ENCODE measurements around the gene TTLL6. TPM values are rescaled to one million over a fixed set of nuclear protein-coding genes. Genes with fewer than 3 reads are reported as not detected.

The TTLL6 gene
- total RNA-seq, 2 experiments from 2014 or later = not detected

DNA sequence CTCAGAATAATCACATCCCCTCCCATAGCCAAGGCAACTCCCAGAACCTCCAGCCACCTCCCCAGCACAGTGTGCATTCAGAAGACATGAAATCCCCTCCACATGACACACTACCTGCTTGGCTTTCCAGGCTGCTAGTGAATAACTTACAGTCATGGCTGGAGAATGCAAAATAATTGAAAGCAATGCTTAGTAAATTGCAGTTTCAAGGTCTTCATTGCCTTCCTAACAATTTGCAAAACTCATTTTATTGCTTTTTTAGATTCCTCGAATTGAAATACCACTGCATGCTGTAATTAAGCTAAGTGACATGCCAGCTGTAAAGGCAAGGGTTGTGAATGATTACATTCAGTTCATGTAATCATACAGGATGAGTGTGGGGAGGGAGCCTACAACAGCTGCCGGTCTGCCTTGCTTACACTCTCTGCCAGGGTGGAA lies 59.5 kb downstream of the TTLL6 start:
- intact Hi-C loops (cut with micrococcal nuclease) = no loop called here
- ChIA-PET POLR2A (no interaction called here), CTCF (interaction anchor here (0.7 to 6.3 kb wide), 5 partner anchors 19 to 121 kb away, joined by 3 to 30 read pairs (median 5); partner anchors contain the start of gene PRAC2)
- H3K36me3 Mint-ChIP-seq (ENCODE audit: low read depth) = no peaks in the 10 kb centered on the region
- ATAC-seq = no peak
- no peak overlapping the region for H3K4me3 Mint-ChIP-seq
- TF ChIP-seq, protein P1, sequence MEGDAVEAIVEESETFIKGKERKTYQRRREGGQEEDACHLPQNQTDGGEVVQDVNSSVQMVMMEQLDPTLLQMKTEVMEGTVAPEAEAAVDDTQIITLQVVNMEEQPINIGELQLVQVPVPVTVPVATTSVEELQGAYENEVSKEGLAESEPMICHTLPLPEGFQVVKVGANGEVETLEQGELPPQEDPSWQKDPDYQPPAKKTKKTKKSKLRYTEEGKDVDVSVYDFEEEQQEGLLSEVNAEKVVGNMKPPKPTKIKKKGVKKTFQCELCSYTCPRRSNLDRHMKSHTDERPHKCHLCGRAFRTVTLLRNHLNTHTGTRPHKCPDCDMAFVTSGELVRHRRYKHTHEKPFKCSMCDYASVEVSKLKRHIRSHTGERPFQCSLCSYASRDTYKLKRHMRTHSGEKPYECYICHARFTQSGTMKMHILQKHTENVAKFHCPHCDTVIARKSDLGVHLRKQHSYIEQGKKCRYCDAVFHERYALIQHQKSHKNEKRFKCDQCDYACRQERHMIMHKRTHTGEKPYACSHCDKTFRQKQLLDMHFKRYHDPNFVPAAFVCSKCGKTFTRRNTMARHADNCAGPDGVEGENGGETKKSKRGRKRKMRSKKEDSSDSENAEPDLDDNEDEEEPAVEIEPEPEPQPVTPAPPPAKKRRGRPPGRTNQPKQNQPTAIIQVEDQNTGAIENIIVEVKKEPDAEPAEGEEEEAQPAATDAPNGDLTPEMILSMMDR (IDR thresholded peaks at IDR 0.05) = no peak
- no peak for DNase-seq
- H3K4me1 Mint-ChIP-seq (ENCODE audit: low read depth) = peaks cover 2% of the 10 kb centered on the region
- H3K27me3 Mint-ChIP-seq = peaks cover 73% of the 10 kb centered on the region
- no peak overlapping the region for H3K27ac Mint-ChIP-seq
- no peaks in the 10 kb centered on the region for H3K9me3 Mint-ChIP-seq

DNA sequence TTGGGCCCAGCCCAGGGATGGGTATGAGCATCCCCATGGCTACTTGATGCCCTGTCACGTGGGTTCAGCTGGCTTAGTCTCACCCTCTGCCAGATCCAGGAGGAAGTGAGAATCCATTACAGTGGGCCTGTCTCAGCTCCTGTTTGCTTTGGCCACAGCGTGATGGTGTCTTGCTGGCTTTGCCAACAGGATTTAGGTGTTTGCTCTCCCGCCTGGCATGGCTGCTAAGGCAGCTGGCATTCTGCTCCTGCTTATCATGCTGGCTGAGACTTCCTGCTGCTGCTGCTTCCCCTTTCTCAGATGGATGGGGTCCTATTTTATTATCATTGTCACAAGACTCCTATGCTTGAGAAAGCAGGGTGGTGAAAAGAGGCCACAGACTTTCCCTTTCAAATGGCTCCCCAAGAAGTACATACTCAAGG lies 60.2 kb downstream of the TTLL6 start:
- ChIA-PET POLR2A (interaction anchor here (0.8 kb wide), 1 partner anchor 11 kb away, joined by 3 read pairs; no protein-coding TSS in a partner anchor), CTCF (interaction anchor here (6.3 kb wide), 1 partner anchor 32 kb away, joined by 30 read pairs; the partner anchor contains the start of gene PRAC2)
- Mint-ChIP-seq H3K4me1 (ENCODE audit: low read depth) (peaks cover 2% of the 10 kb centered on the region), H3K27ac (no peak overlapping the region), H3K4me3 (no peak overlapping the region), H3K9me3 (no peaks in the 10 kb centered on the region), H3K36me3 (ENCODE audit: low read depth) (no peaks in the 10 kb centered on the region), H3K27me3 (peaks cover 74% of the 10 kb centered on the region)
- intact Hi-C loops (cut with micrococcal nuclease) = no loop called here
- DNase-seq = no peak
- no peak for ATAC-seq
- TF ChIP-seq, protein P1 (IDR thresholded peaks at IDR 0.05) = no peak

DNA sequence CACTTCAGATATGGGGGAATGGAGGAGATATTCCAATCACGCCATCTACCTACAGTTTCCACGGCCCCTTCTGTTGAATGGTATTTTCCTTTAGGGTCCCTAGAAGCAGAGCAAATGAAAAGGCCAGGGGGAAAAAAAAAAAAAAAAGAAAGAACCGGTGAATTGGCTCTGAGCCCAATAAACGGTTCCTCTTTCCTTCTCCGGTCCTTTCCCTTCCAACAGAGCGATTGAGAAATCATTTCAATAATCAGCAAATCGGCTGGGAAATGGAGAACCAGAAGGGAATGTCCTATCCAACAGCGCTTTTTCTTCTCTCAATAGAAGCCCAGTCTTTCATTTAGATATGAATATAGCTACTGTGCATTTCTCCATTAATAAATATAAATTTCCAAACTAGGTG lies 61.7 kb downstream of the TTLL6 start:
- ChIA-PET CTCF (interaction anchor here (1.4 to 1.7 kb wide), 3 partner anchors 7 to 124 kb away, joined by 3 to 4 read pairs (median 4); no protein-coding TSS in a partner anchor), POLR2A (interaction anchor here (1.0 kb wide), 1 partner anchor 39 kb away, joined by 3 read pairs; no protein-coding TSS in a partner anchor)

DNA sequence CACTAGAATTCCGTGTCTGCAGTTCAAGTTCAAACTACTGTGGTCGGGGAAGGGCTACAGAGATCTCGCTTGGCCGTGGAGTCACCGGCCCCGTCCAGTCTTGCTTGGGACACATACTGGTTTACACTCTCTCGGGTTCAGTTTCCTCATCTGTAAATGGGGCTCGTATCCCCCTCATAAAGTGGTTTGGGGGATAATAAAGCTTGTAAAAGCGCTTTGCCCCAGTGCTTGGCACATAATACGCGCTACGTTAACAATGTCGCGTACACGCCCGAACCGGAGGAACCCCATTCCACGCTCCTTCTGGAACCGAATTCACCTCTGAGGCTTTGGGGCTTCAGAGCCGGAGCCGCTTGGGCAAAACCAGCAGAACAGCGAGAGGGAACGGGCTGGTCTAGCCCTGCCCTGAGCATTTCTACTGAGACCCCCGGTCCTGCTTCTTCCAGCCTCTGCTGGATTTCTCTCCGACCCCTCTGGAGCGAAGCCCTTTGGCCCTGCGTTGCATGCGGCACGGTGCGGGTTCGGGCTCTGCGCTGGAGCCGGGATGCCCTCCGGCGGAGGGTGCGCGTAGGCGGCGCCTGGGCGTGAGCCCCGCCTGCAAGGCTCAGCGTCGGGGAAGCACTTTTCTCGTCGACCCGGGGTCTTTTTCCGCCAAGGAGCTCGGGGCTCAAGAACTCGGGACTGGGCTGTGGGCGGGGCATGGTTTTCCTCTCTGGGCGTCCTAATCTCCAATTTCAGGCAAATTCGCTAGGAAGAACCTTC lies 62.3 kb downstream of the TTLL6 start:
- Mint-ChIP-seq H3K36me3 (ENCODE audit: low read depth) (no peaks in the 10 kb centered on the region), H3K4me3 (no peak overlapping the region), H3K27me3 (peaks cover 81% of the 10 kb centered on the region), H3K9me3 (no peaks in the 10 kb centered on the region), H3K27ac (no peak overlapping the region), H3K4me1 (ENCODE audit: low read depth) (peaks cover 2% of the 10 kb centered on the region)
- no peak for DNase-seq
- CTCF ChIA-PET = interaction anchor here (0.5 to 2.4 kb wide), 5 partner anchors 8 to 125 kb away, joined by 3 to 11 read pairs (median 4); partner anchors contain the start of gene PRAC2
- POLR2A ChIA-PET = interaction anchor here (1.4 kb wide), 1 partner anchor 52 kb away, joined by 3 read pairs; no protein-coding TSS in a partner anchor
- TF ChIP-seq, protein P1 (IDR thresholded peaks at IDR 0.05) = no peak
- no peak for ATAC-seq
- intact Hi-C loops (cut with micrococcal nuclease) = loop anchor here (5.0 kb wide), 1 partner anchor 37 kb away; no protein-coding TSS in a partner anchor

More for the DNA sequence above, 61.7 kb downstream of the TTLL6 start:
- ATAC-seq (no peak), DNase-seq (no peak)
- Mint-ChIP-seq H3K9me3 (no peaks in the 10 kb centered on the region), H3K4me1 (ENCODE audit: low read depth) (peaks cover 2% of the 10 kb centered on the region), H3K27me3 (peaks cover 78% of the 10 kb centered on the region), H3K4me3 (no peak overlapping the region), H3K36me3 (ENCODE audit: low read depth) (no peaks in the 10 kb centered on the region), H3K27ac (no peak overlapping the region)
- TF ChIP-seq, protein P1 (IDR thresholded peaks at IDR 0.05) = no peak
- intact Hi-C loops (cut with micrococcal nuclease) = no loop called here
